DOHH2 (cell line): ENCODE data around the gene CFAP58.

Experiments used
- EZH2phosphoT487 ChIP-seq: fragments of 200-600 bp; sonication (generic); IDR thresholded peaks from 2 replicates; pipeline ENCODE4 v1.6.1; 2017; ENCODE audit warnings: borderline replicate concordance, mild to moderate bottlenecking, antibody characterized with exemption, low read length, moderate library complexity, mixed read lengths
- TF ChIP-seq, protein P1 (sequence below): fragments of 200-600 bp; sonication (generic); IDR thresholded peaks from one replicate; pipeline ENCODE4 v1.5.1; 2014; ENCODE audit warnings: antibody characterized with exemption, mild to moderate bottlenecking, low read depth, low read length; ENCODE audit not compliant: poor library complexity, severe bottlenecking

DNA sequence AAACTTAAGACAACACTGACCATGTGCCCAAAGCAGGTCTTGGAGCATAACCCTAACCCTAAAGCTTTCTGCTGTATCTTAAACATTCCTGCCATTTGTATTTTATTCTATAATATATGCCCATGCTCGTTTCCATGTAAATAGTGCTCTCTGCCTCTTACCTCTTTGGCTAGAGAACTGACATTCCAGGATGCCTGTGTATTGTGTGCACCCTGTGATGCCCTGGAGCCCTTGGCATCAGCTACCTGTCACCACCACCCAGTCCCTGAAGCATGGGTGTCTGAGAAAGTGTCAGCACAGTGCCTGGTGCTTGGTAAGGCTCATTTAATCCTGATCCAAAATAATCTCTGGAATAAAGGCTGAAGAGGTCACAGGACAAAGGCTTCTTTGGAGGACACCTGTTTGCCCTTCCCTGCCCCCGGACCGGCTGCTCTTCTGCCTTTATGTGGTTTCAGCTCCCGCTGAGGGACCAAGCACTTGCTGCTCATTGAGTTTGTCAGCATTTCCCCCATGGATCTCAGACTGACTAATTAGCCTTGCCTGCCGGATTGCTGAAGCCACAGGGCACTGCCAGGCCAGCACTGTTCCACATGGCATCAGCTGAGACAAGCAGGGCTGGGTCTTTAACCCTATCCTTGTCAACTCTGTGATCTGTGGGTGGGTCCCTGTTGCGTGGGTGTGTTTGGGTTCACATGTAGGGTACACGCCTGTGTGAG, 148.4 kb downstream of the CFAP58 start:
- TF ChIP-seq, protein P1, sequence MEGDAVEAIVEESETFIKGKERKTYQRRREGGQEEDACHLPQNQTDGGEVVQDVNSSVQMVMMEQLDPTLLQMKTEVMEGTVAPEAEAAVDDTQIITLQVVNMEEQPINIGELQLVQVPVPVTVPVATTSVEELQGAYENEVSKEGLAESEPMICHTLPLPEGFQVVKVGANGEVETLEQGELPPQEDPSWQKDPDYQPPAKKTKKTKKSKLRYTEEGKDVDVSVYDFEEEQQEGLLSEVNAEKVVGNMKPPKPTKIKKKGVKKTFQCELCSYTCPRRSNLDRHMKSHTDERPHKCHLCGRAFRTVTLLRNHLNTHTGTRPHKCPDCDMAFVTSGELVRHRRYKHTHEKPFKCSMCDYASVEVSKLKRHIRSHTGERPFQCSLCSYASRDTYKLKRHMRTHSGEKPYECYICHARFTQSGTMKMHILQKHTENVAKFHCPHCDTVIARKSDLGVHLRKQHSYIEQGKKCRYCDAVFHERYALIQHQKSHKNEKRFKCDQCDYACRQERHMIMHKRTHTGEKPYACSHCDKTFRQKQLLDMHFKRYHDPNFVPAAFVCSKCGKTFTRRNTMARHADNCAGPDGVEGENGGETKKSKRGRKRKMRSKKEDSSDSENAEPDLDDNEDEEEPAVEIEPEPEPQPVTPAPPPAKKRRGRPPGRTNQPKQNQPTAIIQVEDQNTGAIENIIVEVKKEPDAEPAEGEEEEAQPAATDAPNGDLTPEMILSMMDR, result no peak
- no peak for TF ChIP-seq EZH2phosphoT487
